GM18508 (cell line): ENCODE measurements around the gene NIPA2.

Experiments used
- ATAC-seq: cut with Tn5 transposase; IDR thresholded peaks from one replicate; pipeline ENCODE4 v1.9.1; 2021; ENCODE audit warnings: moderate number of reproducible peaks; ENCODE audit not compliant: insufficient read depth, unreplicated experiment

The NIPA2 gene

GRCh38 chr15:22874256-22874655, 35.8 kb downstream of the NIPA2 start:
- ATAC-seq, result no peak

- no peak for ATAC-seq
Measured at GRCh38 chr15:22874966-22875365, 36.5 kb downstream of the NIPA2 start.

- ATAC-seq, result no peak
Measured at GRCh38 chr15:22877117-22877516, 38.7 kb downstream of the NIPA2 start.

GRCh38 chr15:22877607-22878006, 39.1 kb downstream of the NIPA2 start:
- no peak for ATAC-seq

- ATAC-seq, result no peak
Measured at GRCh38 chr15:22878103-22878502, 39.6 kb downstream of the NIPA2 start.

GRCh38 chr15:22880068-22880980, 41.9 kb downstream of the NIPA2 start:
- ATAC-seq, result no peak

GRCh38 chr15:22880981-22881738, 42.7 kb downstream of the NIPA2 start:
- no peak for ATAC-seq

GRCh38 chr15:22881739-22882440, 43.4 kb downstream of the NIPA2 start:
- no peak for ATAC-seq

- no peak for ATAC-seq
Measured at GRCh38 chr15:22883196-22883595, 44.7 kb downstream of the NIPA2 start.

GRCh38 chr15:22884344-22884743, 45.9 kb downstream of the NIPA2 start:
- ATAC-seq, result no peak

- ATAC-seq, result no peak
Measured at GRCh38 chr15:22885120-22885519, 46.7 kb downstream of the NIPA2 start.

- no peak for ATAC-seq
Measured at GRCh38 chr15:22887157-22887951, 48.9 kb downstream of the NIPA2 start.

GRCh38 chr15:22888120-22888859, 49.8 kb downstream of the NIPA2 start:
- no peak for ATAC-seq

- ATAC-seq, result no peak
Measured at GRCh38 chr15:22889146-22889818, 50.8 kb downstream of the NIPA2 start.

GRCh38 chr15:22890296-22890695, 51.8 kb downstream of the NIPA2 start:
- ATAC-seq, result no peak

- no peak for ATAC-seq
Measured at GRCh38 chr15:22891426-22892210, 53.2 kb downstream of the NIPA2 start.

GRCh38 chr15:22892333-22892732, 53.9 kb downstream of the NIPA2 start:
- no peak for ATAC-seq

- ATAC-seq, result no peak
Measured at GRCh38 chr15:22893081-22893480, 54.6 kb downstream of the NIPA2 start.
